OCI-LY3 (cell line): ENCODE results near the gene ARL8B.

ENCODE experiments used
- CTCF ChIP-seq: fragments of 200-600, 300-600 bp; sonication (generic); IDR thresholded peaks from 2 replicates; pipeline ENCODE4 v1.5.1; 2014; ENCODE audit warnings: antibody characterized with exemption, low read length, low read depth
- EZH2phosphoT487 ChIP-seq: fragments of 200-600 bp; shearing (Covaris generic); IDR thresholded peaks from 2 replicates; pipeline ENCODE4 v1.6.1; 2018; ENCODE audit warnings: antibody characterized with exemption, mixed run types, low read depth

- TF ChIP-seq CTCF (no peak), EZH2phosphoT487 (no peak)
Measured at GRCh38 chr3:5073374-5074085, 48.6 kb upstream of the ARL8B start.
